GM12875 (cell line): ENCODE results near the gene STKLD1.

Experiments used
- H3K4me3 ChIP-seq: one replicate; pipeline ENCODE4 v1.5.1; 2011; ENCODE audit warnings: low read depth, low read length, control low read depth
- TF ChIP-seq, protein P1 (sequence below): IDR thresholded peaks from 2 replicates; pipeline ENCODE4 v1.5.1; 2011; ENCODE audit warnings: low read depth, mild to moderate bottlenecking, control low read depth, inconsistent platforms, low read length, moderate library complexity, borderline replicate concordance; ENCODE audit not compliant: insufficient read depth

STKLD1 gene

DNA sequence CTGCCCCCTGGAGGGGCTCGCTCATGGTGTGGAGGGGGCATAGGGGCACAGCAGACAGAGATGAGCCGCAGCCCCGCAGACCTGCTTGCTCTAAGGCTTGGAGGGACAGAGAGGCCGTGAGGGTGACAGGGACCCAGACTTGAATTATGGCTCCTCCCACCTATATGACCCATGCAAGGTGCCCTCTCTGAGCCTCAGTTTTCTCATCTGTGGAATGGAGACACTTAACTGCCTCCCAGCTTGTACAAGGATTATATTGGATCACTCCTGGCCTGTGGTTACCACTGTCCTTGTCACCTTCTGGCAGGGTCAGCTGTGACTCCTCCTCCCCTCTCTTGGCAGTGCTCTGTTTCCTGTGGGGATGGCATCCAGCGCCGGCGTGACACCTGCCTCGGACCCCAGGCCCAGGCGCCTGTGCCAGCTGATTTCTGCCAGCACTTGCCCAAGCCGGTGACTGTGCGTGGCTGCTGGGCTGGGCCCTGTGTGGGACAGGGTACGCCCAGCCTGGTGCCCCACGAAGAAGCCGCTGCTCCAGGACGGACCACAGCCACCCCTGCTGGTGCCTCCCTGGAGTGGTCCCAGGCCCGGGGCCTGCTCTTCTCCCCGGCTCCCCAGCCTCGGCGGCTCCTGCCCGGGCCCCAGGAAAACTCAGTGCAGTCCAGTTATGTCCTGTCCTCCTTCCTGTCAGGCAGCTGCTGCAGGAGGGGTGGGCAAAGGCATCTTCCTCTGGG, 78.9 kb downstream of the STKLD1 start:
- no peak overlapping the region for H3K4me3 ChIP-seq
- TF ChIP-seq, protein P1, sequence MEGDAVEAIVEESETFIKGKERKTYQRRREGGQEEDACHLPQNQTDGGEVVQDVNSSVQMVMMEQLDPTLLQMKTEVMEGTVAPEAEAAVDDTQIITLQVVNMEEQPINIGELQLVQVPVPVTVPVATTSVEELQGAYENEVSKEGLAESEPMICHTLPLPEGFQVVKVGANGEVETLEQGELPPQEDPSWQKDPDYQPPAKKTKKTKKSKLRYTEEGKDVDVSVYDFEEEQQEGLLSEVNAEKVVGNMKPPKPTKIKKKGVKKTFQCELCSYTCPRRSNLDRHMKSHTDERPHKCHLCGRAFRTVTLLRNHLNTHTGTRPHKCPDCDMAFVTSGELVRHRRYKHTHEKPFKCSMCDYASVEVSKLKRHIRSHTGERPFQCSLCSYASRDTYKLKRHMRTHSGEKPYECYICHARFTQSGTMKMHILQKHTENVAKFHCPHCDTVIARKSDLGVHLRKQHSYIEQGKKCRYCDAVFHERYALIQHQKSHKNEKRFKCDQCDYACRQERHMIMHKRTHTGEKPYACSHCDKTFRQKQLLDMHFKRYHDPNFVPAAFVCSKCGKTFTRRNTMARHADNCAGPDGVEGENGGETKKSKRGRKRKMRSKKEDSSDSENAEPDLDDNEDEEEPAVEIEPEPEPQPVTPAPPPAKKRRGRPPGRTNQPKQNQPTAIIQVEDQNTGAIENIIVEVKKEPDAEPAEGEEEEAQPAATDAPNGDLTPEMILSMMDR = no peak
